GM12891 (cell line): ENCODE results near the gene PNN.

Experiments
- POLR2A ChIP-seq: IDR thresholded peaks from 2 replicates; pipeline ENCODE4 v1.6.1; 2011; ENCODE audit warnings: low read depth, low read length, control low read depth
- POLR2AphosphoS5 ChIP-seq: IDR thresholded peaks from 2 replicates; pipeline ENCODE4 v1.6.1; 2011; ENCODE audit warnings: low read depth, low read length, control low read depth

DNA sequence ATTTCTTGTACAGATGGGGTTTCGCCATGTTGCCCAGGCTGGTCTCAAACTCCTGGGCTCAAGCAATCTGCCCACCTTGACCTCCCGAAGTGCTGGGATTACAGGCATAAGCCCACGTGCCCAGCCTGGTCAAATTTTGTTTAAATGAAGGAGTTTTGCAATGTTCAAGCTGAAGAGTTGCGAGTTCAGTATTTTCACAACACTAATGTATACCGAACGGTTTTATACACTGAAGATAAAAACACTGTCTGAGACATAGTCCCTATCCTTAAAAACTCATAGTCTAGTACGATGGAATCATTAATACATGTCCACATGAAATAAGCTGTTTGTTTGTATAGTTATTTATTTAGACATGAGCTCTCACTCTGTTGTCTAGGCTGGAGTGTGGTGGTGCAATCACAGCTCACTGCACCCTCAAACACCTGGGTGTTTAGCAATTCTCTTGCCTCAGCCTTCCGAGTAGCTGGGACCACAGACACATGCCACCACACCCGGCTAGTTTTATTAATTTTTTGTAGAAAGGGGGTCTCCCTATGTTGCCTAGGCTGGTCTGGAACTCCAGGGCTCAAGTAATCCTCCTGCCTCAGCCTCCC, 20.4 kb upstream of the PNN start:
- no peak for TF ChIP-seq POLR2AphosphoS5
- no peak for TF ChIP-seq POLR2A
